HG03196 (cell line): ENCODE measurements around the gene LRRC15.

Experiments
- ATAC-seq: cut with Tn5 transposase; IDR thresholded peaks from one replicate; pipeline ENCODE4 v1.9.1; 2021; ENCODE audit not compliant: unreplicated experiment

Gene LRRC15

DNA sequence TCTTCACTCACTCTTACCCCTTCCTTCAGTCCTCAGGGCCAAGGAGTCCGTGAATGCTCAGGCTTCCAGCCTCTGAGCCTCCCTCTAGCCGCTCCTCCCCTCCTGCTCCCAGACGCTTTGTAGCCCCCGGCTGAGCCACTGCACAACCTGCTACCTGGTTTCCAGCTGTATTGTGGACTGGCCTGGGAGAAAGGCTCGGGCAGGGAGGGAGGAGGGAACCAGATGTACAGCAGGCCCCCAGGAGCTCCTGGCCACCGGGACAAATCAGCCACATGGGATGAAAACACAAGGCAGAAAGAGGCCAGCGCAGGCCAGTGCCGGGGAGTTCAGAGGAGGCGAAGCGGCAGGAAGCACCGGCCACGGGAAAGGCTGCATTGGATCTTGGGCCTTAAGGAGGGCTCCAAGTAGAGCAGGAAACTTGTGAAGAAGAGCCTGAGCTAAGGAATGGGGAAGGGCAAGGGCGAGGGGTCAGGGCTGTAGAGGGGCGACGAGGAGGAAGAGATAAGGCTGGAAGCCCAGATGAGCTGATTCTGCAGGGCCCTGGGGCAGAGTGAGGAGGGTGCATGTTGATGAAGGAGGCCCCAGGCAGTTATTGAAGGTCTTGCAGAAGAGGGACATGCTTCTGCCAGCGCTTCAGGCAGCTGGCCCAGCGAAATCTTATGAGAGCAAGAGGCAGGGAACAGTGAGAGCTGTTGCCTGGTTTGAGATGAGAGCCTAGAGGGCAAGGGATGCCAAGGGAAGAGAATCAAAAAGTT is 32.8 kb downstream of the LRRC15 start:
- no peak for ATAC-seq

DNA sequence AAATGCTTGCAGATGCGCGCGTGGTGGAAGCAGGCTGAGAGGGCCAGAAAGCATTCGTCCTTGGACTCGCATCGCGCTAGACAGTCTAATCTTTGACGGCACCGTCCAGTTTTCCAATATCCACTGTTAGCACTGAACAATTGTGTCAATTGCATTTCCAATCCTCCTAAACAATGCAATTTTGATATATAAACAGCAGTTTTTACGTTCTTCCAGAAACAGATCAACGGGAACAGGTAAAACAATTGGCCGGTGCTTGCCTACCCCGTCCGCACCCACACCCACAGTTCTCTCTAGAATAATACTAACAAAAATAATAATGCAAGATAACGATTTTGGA is 35.6 kb downstream of the LRRC15 start:
- ATAC-seq, result no peak

DNA sequence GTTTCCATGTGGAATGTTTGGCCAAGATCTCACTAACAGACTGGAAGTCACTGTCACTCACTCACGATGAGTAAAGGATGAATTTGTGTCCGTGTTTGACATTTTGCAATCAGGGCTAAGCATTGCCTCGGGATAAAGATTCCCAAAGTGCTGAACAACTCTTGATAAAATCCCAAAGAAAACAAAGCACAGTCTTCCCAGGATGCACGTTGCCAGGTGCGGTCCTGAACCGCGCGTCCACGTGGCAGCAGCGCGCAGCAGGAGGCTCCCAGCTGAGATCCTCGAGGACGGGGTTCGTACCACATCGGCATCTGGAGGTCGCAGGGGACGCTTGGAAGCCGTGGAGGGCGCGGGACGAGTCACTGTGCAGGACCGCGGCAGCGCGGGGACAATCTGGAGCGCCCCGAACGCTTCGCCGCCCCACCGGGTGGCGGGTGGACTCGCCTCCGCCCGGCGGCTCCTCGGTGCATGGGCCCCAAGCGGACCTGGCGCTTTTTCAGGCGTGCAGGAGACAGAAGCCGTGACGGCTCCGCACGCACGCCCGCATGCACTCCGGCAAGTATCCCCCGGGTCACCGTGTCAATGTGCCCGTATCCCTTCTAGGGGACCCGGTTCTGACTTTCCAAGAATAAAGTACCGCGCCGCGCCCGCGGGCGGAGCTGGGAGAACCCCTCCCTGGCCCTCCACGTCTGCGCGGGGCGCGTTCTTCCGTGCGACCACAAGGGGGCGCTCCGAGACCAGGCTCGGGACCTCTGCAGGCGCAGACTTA is 36.1 kb downstream of the LRRC15 start:
- ATAC-seq, result peak; percentile 82

DNA sequence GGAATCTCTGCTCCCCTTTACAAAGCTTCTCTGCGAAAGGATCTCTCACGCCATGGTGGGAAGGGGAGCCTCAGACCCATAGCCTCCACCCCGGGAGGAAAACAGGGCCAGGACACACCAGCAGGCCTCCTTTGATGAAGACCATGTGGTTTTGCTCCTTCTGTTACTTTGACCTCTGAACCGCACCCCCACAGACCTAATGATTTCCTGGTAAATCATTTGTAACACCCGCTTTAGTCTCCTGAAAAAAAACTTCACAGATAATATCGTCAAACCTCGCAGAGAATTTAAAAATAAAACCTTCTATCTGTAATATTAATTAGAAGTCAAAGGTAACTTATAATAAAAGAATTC is 36.7 kb downstream of the LRRC15 start:
- ATAC-seq, result no peak

DNA sequence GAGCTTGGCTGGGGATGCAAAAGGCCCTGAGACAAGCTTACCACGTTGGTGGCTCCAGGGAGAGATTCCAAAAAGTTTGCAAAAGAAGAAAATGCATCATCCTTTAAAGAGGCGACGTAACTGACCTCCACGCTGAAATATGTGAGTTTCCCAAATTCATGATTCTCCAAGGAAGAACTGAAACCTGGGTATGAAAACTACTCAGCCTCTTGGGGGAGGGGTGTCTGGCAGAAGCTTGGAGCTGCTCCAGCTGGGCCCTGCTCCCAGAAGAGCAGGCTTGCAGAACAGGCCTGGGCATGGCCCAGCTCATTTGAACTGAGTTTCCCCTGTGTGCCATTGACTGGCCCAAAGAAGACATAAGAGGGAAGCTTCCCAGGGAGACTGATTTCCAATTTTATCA is 39.0 kb downstream of the LRRC15 start:
- no peak for ATAC-seq

DNA sequence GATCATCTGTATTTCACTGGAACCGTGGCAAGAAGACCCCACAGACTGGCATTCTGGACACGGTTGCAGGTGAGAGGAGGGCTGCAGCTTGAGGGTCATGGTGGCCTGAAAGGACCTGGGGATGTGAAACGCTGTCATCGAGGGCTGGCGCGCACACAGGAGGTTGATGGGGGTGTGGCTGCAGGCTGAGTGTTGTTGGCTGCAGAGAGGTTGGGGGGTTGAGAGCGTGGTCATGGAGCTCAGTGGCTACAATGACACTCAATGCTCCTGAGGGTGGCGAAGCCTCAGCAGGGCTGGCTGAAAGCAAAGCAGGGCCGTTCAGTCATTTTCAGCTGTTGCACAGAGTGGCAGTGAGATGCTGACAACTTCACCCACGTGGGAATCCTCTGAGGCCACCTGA is 39.4 kb downstream of the LRRC15 start:
- ATAC-seq, result no peak

DNA sequence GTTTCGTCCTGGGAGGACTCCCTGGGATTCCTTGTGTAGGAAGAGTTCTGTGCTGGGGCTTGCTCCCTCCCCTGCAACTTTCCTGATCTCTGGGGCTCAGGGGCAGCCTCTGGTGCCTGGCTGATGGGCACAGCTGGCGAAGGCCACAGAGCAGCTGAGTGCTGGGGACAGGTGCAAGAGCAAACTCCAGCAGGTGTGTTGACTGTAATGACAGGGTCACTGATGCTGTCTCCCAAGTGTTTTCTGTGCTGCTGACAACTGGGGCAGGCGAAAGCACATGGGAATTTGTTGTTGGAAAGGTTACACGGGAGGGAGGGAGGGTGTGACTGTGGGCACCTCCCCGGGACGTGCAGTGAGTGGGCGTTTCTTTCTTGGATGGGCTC is 40.0 kb downstream of the LRRC15 start:
- no peak for ATAC-seq

DNA sequence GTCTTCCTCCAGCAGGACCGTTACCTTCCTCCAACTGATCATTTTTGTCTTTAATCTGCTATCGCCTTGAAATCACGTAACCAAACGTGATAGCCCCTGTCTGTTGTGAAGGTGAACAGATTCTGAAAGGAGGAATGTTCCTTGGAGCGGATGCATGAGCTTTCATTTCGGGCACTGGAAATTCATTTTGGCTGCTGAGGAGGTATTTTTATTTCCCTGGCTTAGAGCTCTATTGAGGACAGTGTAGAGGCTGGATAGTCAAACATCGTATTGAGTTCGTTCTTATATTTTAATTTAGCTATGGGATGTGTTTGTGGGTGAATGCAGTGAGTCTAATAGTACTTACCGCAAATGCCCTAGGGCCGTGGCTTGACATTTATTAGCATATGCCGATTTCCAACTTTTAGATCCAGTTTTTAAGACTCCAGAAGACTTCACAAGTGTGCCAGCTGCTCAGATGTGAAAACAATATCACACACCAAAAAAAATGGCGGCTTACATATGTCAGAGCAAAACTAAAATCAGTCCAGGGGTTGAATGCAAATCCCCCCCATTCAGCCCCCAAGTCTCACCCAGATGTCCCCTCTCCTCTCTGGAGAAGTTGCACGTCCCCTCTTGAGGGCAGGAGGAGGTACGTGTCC is 40.5 kb downstream of the LRRC15 start:
- ATAC-seq, result no peak

DNA sequence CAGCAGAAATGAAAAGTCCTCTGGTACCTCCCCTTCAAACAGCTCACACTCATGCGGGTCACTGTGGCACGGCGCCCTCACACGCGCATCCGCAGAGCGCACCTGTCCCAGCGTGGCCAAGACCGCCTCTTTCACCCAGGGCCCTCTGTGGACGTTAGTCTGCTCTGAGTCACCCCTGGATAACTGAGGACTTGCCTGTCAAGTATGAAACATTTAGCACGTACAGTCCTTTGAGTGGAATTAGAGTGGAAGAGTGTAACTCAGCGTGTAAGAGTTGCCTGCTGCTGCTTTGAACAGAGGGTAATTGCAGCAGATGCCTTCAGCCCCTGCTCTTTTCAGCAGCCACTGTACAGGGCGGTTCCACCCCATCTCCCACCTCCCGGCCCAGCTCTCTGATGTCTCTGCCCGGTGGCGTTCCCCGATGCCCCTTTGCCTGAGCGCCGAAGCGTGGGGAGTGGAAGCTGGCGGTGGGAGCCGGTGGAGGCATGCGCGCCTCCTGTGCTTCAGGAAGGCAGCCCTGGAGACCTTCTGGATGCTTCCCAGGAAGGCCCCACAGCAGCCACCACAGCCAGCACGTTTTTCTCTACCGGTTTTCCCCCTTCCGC is 41.4 kb downstream of the LRRC15 start:
- ATAC-seq, result no peak

DNA sequence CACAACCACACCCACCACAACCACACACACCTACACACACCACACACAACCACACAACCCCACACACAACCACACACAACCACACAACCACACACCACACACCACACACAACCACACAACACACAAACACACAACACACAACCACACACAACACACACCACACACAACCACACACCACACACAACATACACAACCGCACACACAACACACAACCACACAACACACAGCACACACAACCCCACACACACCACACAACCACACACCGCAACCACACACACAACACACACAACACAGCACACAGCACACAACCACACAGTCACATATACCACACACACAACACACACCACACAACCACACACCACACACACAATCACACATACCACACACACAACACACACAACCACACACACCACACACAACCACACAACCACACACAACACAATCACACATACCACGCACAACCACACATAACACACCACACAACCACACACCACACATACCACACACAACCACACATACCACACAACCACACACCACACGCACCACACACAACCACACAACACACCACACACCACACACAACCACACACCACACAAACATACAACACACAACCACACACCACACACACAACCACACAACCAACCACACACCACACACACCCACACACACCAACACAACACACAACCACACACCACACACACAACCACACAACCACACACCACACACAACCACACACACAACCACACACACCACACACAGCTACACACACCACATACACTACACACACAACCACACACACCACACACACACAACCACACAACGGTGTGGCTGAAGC is 42.1 kb downstream of the LRRC15 start:
- no peak for ATAC-seq

DNA sequence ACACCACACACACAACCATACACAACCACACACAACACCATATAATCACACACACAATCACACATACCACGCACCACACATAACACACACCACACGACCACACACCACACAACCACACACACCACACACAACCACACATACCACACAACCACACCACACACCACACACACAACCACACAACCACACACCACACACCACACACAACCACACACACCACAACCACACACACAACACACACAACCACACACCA is 42.6 kb downstream of the LRRC15 start:
- ATAC-seq, result no peak

DNA sequence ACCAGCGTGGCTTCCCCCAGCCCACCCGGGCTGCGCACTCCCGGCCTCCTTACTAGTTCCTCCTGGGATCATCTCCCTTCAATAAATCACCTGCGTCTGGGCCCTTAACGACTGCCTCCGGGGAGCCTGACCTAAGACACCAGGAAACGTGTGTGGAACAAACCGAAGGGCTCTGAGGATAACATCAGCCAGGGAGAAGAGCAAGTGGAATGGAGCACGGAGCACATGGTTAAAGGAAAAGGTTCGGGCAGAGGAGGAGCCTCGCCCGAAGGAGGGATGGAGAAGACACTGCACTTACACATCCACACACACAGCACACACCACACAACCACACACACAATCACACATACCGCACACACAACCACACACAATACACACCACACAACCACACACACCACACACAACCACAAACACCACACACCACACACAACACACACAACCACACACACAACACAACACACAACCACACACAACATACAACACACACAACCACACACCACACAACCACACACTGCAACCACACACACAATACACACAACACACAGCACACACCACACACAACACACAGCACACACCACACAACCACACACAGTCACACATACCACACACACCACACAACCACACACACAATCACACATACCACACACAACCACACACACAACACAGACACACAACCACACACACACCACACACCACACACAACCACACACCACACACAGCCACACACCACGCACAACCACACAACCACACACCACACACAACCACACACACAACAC is 43.2 kb downstream of the LRRC15 start:
- ATAC-seq, result no peak

DNA sequence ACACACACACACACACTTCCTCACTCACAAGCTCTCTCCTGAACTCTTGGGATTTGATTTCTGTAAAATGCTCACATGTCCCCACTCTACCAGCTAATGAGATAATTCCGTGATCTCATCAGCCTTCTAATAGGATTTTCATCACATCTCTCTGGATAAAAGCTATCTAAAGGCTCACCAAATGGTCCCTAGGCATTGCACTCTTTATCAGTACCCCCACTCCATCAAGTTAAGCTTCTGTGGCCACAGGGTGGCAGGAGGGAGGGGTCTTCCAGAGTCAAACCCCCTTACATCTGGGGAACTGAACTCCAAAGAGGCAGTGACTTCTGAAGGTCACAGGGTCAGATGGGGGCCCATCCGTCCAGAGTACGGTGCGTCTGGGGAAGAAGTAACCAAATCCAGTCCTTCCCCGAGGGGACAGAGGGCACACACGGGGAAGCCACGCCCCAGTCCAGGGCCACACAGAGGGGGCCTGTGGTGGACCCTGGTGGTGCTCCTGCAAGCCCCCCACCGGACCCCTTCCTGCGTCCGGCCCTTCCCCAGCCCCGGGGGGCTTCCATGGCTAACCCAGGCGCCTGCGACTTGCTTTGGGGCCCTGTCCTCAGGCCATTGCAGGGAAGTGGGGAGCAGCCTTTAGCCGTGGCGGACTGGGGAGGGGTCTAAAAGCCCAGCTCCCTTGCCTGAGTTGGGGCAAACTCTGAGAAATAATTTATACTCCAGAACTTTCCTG is 44.0 kb downstream of the LRRC15 start:
- ATAC-seq, result no peak

DNA sequence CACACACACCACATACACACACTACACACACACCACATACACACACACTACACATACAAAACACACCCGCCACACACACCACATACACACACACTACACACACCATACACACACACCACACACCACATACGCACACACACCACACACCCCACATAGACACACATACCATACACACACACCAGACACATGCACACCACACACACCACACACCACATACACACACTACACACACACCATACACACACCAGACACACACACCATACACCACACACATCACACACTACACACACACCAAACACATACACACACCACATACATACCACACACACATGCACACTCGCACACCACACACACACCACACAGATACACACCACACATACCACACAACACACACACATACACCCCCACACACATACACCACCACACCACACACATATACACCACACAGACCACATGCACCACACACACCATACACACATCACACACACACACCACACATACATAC is 44.7 kb downstream of the LRRC15 start:
- no peak for ATAC-seq

DNA sequence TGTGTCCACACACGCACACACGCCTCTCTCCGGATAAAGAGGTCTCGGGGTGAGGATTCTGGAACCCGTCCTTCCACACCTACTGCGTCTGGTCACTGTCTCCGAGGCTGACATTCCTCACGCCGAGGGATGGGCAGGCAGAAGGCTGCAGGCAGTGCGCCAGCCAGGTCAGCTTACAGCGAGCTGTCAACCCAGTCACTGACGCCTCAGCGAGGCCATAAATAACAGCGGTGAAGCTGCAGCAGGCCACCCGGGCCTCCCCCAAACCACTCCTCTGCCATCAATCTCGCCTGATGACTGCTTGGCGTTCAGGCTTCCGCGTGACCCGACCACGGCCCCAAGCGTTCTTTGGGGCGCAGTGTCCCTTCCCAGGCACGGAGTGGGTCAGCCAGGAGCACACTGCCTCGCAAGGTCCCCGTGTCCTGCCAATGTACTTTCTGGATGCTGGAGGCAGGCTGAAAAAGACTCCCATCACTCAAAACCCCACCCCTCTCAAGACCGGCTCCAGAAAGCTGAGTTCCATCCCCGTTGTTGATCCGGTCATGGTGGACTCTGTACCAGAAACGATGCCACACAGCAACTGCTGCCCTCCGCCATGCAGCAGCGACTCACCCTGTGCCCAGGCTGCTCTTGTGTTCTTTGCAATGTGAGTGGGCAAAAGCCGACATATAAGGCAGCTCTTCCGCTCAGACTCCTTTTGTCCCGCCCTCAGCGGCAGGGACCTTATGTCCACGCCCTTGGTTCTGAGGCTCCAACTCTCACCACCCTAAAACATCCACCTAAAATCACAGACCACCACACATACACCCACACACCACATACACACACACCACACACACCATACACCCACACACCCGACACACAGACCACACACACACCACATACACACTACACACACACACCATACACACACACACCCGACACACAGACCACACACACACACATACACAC is 45.5 kb downstream of the LRRC15 start:
- ATAC-seq, result no peak

DNA sequence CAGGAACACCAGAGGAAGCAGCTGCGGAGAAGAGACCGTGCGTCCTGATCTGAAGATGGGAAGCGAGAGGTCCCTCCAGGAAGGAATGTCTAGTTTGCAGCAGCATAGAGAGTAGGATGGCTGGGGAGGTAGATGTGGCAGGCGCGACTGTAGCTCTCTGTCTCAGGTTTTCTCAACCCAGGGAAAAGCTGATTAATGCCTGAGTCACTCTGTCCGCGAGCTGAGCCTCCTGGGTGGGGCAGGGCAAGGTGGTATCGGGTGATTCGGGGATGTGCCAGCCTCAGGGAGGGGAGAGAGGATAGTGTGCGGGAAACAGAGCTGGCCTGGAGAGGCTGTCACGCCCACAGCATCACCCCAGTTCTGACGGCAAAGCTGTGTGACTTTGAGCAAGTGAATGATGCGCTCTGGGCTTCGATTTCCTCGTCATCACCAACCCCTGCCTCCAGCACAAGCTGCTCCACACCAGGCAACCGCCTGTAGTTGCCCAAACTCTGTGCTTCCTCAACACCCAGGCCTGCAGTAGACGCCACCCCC is 46.8 kb downstream of the LRRC15 start:
- ATAC-seq, result no peak

DNA sequence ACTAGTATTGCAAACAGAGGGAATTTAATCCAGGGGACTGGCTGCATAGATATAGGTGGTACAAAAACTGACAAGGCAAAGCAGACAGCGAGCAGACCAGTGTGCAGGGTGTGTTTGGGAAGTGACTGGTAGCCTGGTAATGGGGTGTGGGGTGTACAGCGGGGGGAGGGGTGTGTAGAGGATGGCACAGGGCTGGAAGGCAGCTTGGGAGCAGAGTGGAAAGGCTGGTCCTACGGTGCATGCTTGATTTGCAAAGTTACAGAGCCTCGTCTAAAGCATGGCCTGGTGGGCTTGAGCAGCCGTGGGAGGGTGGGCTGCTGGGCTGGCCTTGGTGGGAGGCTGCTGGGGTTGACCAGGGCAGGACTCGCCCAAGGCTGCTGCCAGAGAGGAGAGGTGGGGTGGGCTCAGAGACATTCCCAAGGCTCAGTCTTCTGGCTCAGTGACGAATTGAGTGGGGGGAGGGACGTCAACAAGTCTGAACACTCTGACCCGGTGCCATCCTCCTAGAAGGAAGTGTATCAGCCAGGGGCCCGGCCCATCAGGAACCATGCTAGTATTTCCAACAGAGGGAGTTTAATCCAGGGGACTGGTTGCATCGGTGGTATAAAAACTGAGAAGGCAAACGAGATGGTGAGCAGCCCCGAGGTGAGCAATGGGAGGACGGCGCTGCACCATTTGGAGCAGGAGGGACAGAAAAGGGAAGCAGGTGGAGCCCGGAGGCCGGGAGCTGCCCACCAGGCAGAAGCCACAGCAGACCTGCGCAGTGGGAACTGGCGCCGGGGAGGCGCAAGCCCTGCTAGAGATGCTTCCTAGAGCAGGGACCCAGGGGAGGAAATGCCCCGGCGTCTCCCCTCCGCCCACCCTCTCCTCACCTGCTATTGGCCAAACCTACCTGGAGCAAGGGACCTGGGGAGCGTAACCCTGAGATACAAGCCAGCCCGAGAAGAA is 47.6 kb downstream of the LRRC15 start:
- ATAC-seq, result no peak
